ENCODE measurements around the gene MAP1LC3B.
"Not testable (repeated sequence)": the region's sequence is repeated elsewhere in the genome, so short reads cannot be mapped to it uniquely, and the experiment has no call there.

MAP1LC3B gene

DNA sequence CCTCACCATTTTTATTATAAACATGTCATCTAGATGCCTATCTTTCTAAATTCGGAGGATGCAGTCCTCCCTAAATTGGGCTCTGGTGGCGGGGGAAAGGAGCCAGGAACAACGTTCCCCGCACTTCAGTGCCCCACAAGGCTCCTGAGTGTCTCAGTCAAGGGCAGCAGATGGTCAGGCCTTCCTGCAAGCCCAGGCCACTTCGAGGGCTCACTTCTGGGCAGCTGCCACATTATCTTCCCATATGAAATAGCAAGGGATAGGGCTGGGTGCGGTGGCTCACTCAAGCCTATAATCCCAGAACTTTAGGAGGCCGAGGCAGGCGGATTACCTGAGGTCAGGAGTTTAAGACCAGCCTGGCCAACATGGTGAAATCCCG lies 40.8 kb upstream of the MAP1LC3B start:
- H3K4me1 Mint-ChIP-seq = peaks cover 4% of the 10 kb centered on the region
- ATAC-seq (ENCODE audit: low read depth) = no peak
- H3K4me3 Mint-ChIP-seq = no peak overlapping the region
- H3K9me3 Mint-ChIP-seq = no peaks in the 10 kb centered on the region
- H3K27me3 Mint-ChIP-seq = no peaks in the 10 kb centered on the region
- H3K36me3 Mint-ChIP-seq = peaks cover 10% of the 10 kb centered on the region
- no peak overlapping the region for H3K27ac Mint-ChIP-seq
- DNase-seq (ENCODE audit: low spot score in 2 of 2) = no peak

- ATAC-seq (ENCODE audit: low read depth) = no peak
- Mint-ChIP-seq H3K27ac (no peak overlapping the region), H3K9me3 (no peaks in the 10 kb centered on the region), H3K4me1 (peaks cover 2% of the 10 kb centered on the region), H3K4me3 (no peak overlapping the region), H3K36me3 (peaks cover 9% of the 10 kb centered on the region), H3K27me3 (no peaks in the 10 kb centered on the region)
- no peak for DNase-seq (ENCODE audit: low spot score in 2 of 2)
Measured at GRCh38 chr16:87352818-87353217, 39.3 kb upstream of the MAP1LC3B start.

DNA sequence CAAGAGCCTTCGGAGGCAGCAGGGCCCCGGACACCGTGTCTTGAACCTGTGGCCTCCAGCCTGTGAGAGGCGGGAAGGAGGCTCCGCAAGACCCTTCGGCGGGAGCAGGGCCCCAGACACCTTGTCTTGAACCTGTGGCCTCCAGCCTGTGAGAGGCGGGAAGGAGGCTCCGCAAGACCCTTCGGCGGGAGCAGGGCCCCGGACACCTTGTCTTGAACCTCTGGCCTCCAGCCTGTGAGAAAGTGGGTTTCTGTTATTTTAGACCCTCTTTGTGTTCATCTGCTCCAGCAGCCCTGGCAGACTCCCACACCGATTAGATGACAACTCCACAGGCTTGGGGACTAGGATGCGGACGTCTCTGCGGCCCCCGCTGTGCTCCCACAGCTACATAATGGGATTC lies 38.5 kb upstream of the MAP1LC3B start:
- Mint-ChIP-seq H3K27ac (no peak overlapping the region), H3K4me3 (no peak overlapping the region), H3K4me1 (no peaks in the 10 kb centered on the region), H3K9me3 (no peaks in the 10 kb centered on the region), H3K36me3 (peaks cover 5% of the 10 kb centered on the region), H3K27me3 (no peaks in the 10 kb centered on the region)
- ATAC-seq (ENCODE audit: low read depth) = no peak
- no peak for DNase-seq (ENCODE audit: low spot score in 2 of 2)

- no peak overlapping the region for H3K27ac Mint-ChIP-seq
- H3K9me3 Mint-ChIP-seq = no peaks in the 10 kb centered on the region
Measured at GRCh38 chr16:87356491-87356853, 35.7 kb upstream of the MAP1LC3B start.

DNA sequence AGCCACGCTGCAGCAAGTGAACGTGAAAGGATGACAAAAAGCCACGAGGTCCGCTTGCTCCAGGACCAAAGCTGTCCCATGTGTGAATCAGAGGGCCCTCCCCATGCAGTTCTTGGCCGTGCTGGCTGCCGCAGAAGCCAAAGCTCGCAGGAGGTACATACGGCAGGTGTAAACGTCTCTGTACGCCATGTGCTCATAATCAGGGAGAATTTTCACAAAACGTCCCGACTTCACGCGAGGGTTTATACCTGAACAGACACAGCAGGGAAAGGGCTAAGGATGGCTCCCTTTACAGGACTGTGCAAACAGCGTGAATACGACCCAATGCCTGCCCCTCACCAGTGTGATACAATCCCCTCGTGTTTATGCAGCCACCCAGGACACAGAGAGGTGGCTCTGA lies 33.9 kb upstream of the MAP1LC3B start:
- Mint-ChIP-seq H3K4me3 (no peak overlapping the region), H3K27me3 (no peaks in the 10 kb centered on the region), H3K27ac (no peak overlapping the region), H3K36me3 (peaks cover 11% of the 10 kb centered on the region), H3K4me1 (no peaks in the 10 kb centered on the region), H3K9me3 (no peaks in the 10 kb centered on the region)
- ATAC-seq (ENCODE audit: low read depth) (no peak), DNase-seq (ENCODE audit: low spot score in 2 of 2) (no peak)

More at GRCh38 chr16:87356491-87356853, 35.7 kb upstream of the MAP1LC3B start:
- H3K27me3 Mint-ChIP-seq = no peaks in the 10 kb centered on the region
- no peak overlapping the region for H3K4me3 Mint-ChIP-seq
- ATAC-seq (ENCODE audit: low read depth) (no peak), DNase-seq (ENCODE audit: low spot score in 2 of 2) (no peak)
- peaks cover 12% of the 10 kb centered on the region for H3K36me3 Mint-ChIP-seq
- no peaks in the 10 kb centered on the region for H3K4me1 Mint-ChIP-seq

DNA sequence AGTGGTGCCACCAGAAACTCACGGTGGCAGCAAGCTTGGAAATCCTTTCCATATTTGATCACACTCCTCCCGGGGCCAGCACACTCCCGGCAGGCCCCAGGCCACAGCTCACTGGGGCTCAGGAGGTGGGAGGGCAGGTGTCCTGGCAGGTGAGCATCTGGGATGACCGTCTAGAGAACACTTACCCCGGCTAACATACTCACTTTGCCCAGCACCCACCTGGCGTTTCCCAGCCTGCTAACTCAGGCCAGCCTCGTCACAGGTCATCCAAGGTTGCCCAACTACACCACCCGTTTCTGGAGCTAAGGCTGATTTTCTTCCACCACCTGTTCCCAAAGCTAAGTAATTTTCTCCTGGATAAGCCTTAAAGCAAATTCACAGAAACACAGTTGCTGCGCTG lies 33.4 kb upstream of the MAP1LC3B start:
- no peaks in the 10 kb centered on the region for H3K27me3 Mint-ChIP-seq
- H3K4me1 Mint-ChIP-seq = no peaks in the 10 kb centered on the region
- no peaks in the 10 kb centered on the region for H3K9me3 Mint-ChIP-seq
- H3K36me3 Mint-ChIP-seq = peaks cover 12% of the 10 kb centered on the region
- DNase-seq (ENCODE audit: low spot score in 2 of 2) (no peak), ATAC-seq (ENCODE audit: low read depth) (no peak)
- no peak overlapping the region for H3K27ac Mint-ChIP-seq
- no peak overlapping the region for H3K4me3 Mint-ChIP-seq

GRCh38 chr16:87359121-87359520 lies 33.0 kb upstream of the MAP1LC3B start:
- peaks cover 12% of the 10 kb centered on the region for H3K36me3 Mint-ChIP-seq
- H3K27ac Mint-ChIP-seq = peak overlapping the region; percentile 28
- H3K27me3 Mint-ChIP-seq = no peaks in the 10 kb centered on the region

GRCh38 chr16:87360862-87361610 lies 31.1 kb upstream of the MAP1LC3B start:
- no peak for ATAC-seq (ENCODE audit: low read depth)
- Mint-ChIP-seq H3K9me3 (no peaks in the 10 kb centered on the region), H3K27me3 (no peaks in the 10 kb centered on the region), H3K4me3 (no peak overlapping the region), H3K4me1 (no peaks in the 10 kb centered on the region), H3K27ac (no peak overlapping the region), H3K36me3 (peaks cover 14% of the 10 kb centered on the region)
- no peak for DNase-seq (ENCODE audit: low spot score in 2 of 2)

More at GRCh38 chr16:87359121-87359520, 33.0 kb upstream of the MAP1LC3B start:
- H3K4me1 Mint-ChIP-seq = no peaks in the 10 kb centered on the region
- DNase-seq (ENCODE audit: low spot score in 2 of 2) (no peak), ATAC-seq (ENCODE audit: low read depth) (no peak)
- no peaks in the 10 kb centered on the region for H3K9me3 Mint-ChIP-seq
- no peak overlapping the region for H3K4me3 Mint-ChIP-seq

DNA sequence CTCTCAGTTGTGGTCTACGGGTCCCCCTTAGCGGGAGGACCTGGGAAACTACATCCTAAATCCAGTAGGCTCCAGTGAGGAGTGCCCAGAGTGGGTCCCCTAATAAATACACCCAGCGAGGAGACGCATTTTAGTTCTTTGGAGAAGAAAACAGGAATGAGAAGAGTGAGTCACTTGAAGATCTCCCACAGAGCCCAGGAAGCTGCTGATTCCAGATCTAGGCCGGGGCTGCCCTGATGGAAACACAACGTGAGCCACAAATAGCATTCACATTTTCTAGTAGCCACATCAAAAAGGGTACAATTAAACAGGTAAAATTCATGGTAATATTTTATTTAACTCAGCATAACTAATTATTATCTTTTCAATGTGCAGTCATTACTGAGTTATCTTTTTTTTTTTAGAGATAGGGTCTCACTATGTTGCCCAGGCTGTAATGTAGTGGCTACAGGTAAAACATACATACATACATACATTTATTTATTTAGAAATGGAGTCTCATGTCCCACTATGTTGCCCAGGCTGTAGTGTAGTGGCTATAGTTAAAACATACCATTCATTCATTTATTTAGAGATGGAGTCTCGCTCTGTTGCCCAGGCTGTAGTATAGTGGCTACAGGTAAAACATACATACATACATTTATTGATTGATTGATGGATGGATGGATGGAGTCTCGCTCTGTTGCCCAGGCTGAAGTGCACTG lies 30.1 kb upstream of the MAP1LC3B start:
- no peaks in the 10 kb centered on the region for H3K27me3 Mint-ChIP-seq
- no peak for ATAC-seq (ENCODE audit: low read depth)
- no peak overlapping the region for H3K27ac Mint-ChIP-seq
- DNase-seq (ENCODE audit: low spot score in 2 of 2) = no peak
- H3K36me3 Mint-ChIP-seq = peaks cover 14% of the 10 kb centered on the region
- peaks cover 2% of the 10 kb centered on the region for H3K4me1 Mint-ChIP-seq
- H3K9me3 Mint-ChIP-seq = no peaks in the 10 kb centered on the region
- no peak overlapping the region for H3K4me3 Mint-ChIP-seq

- not testable (repeated sequence) for H3K27me3 Mint-ChIP-seq; H3K9me3 Mint-ChIP-seq; ATAC-seq (ENCODE audit: low read depth); H3K4me3 Mint-ChIP-seq; H3K27ac Mint-ChIP-seq; DNase-seq (ENCODE audit: low spot score in 2 of 2); H3K4me1 Mint-ChIP-seq
- peaks cover 14% of the 10 kb centered on the region for H3K36me3 Mint-ChIP-seq
Measured at GRCh38 chr16:87362828-87363559, 29.1 kb upstream of the MAP1LC3B start.

GRCh38 chr16:87363771-87364455 lies 28.2 kb upstream of the MAP1LC3B start:
- H3K4me1 Mint-ChIP-seq = peaks cover 14% of the 10 kb centered on the region
- DNase-seq (ENCODE audit: low spot score in 2 of 2) (no peak), ATAC-seq (ENCODE audit: low read depth) (no peak)
- H3K9me3 Mint-ChIP-seq = no peaks in the 10 kb centered on the region
- H3K4me3 Mint-ChIP-seq = no peak overlapping the region
- H3K36me3 Mint-ChIP-seq = peaks cover 14% of the 10 kb centered on the region
- H3K27ac Mint-ChIP-seq = no peak overlapping the region
- no peaks in the 10 kb centered on the region for H3K27me3 Mint-ChIP-seq

DNA sequence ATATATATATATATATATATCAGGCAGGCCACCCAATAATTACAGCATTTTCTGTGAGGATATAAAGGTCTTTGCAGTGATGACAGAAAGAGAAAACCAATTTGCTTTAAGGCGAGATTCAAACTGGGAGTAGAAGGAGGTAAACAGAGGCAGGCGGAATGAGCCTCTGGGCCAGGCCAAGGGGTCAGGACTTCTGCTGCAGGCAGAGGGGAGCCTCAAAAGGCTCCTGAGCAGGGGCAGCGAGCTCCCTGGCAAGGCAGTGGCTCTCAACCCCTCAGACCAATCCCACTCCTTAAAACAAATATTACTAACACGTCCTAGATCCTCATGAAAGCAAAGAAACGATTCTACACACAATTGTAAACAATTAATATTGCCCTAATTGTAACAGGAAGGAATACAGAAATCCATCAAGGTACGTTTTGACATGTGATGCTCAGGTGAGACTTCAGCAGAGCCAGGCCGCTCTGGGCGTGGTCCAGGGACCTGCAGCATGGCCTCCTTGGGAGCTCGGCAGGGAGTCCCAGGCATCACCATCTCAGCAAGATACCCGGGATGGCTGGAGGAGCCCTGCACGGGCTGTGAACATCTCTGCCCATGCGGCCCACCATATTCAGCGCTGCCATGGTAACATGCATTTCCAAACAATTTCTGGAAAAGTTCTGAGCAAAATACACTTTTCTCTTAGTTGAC lies 27.0 kb upstream of the MAP1LC3B start:
- Mint-ChIP-seq H3K27ac (no peak overlapping the region), H3K4me1 (peaks cover 18% of the 10 kb centered on the region), H3K9me3 (no peaks in the 10 kb centered on the region), H3K36me3 (peaks cover 8% of the 10 kb centered on the region), H3K4me3 (no peak overlapping the region), H3K27me3 (no peaks in the 10 kb centered on the region)
- DNase-seq (ENCODE audit: low spot score in 2 of 2) = no peak
- no peak for ATAC-seq (ENCODE audit: low read depth)

- Mint-ChIP-seq H3K36me3 (peaks cover 8% of the 10 kb centered on the region), H3K4me3 (no peak overlapping the region), H3K27ac (peak overlapping the region; percentile 67), H3K9me3 (no peaks in the 10 kb centered on the region), H3K27me3 (no peaks in the 10 kb centered on the region), H3K4me1 (peaks cover 20% of the 10 kb centered on the region)
- ATAC-seq (ENCODE audit: low read depth) (no peak), DNase-seq (ENCODE audit: low spot score in 2 of 2) (no peak)
Measured at GRCh38 chr16:87366288-87366687, 25.8 kb upstream of the MAP1LC3B start.
